Astrocyte of the spinal cord (primary cell): ENCODE data around the gene TSPAN9.

Experiments used
- DNase-seq: peaks from one replicate; pipeline ENCODE4 v3.0.0; 2011; ENCODE audit warnings: low read depth, low spot score
- H3K4me3 ChIP-seq: 2 replicates; pipeline ENCODE4 v1.5.1; 2011; ENCODE audit warnings: low read depth, mild to moderate bottlenecking, low read length, moderate library complexity
- CTCF ChIP-seq: IDR thresholded peaks from 2 replicates; pipeline ENCODE4 v1.5.1; 2012; ENCODE audit warnings: low read depth, mild to moderate bottlenecking, low read length, inconsistent platforms
- in situ Hi-C: cut with HindIII; loops from 2 replicates; pipeline ENCODE4 v1.10.0; 2017; ENCODE audit warnings: low sequenced_read_pairs

Gene TSPAN9

GRCh38 chr12:3105690-3106479, 28.7 kb downstream of the TSPAN9 start:
- DNase-seq, result no peak
- in situ Hi-C loops, result no loop called here
- H3K4me3 ChIP-seq, result no peak overlapping the region
- no peak for TF ChIP-seq CTCF

- DNase-seq, result no peak
- no peak overlapping the region for H3K4me3 ChIP-seq
- TF ChIP-seq CTCF, result no peak
- in situ Hi-C loops, result no loop called here
Observed at GRCh38 chr12:3106579-3106978, 29.4 kb downstream of the TSPAN9 start.

- peak; percentile 96 for DNase-seq
- in situ Hi-C loops, result no loop called here
- TF ChIP-seq CTCF, result no peak
- H3K4me3 ChIP-seq, result no peak overlapping the region
Observed at GRCh38 chr12:3107071-3107583, 29.9 kb downstream of the TSPAN9 start.

- in situ Hi-C loops, result no loop called here
- TF ChIP-seq CTCF, result no peak
- no peak overlapping the region for H3K4me3 ChIP-seq
- no peak for DNase-seq
Observed at GRCh38 chr12:3107954-3108353, 30.8 kb downstream of the TSPAN9 start.

- no peak for TF ChIP-seq CTCF
- DNase-seq, result no peak
- in situ Hi-C loops, result no loop called here
- H3K4me3 ChIP-seq, result no peak overlapping the region
Observed at GRCh38 chr12:3110578-3110977, 33.4 kb downstream of the TSPAN9 start.

GRCh38 chr12:3113671-3114325, 36.6 kb downstream of the TSPAN9 start:
- TF ChIP-seq CTCF, result no peak
- DNase-seq, result no peak
- no peak overlapping the region for H3K4me3 ChIP-seq
- in situ Hi-C loops, result no loop called here
